GM23338 (cell line): Measurements from ENCODE around the gene SH3TC1. TPM values are rescaled to one million over a fixed set of nuclear protein-coding genes. Genes with fewer than 3 reads are reported as not detected.
A peak's percentile ranks its signal among the peaks of the same experiment; 100 is the strongest.

Source experiments
- ATAC-seq: fragments of 200-7000 bp; cut with Tn5 transposase; 3 replicates; pipeline ENCODE4 v1.9.1; 2020
- DNase-seq: peaks from one replicate; pipeline ENCODE4 v3.0.0-alpha.2; 2015; ENCODE audit warnings: low spot score
- H2AFZ ChIP-seq: fragments of 200-600 bp; sonication (generic); 2 replicates; pipeline ENCODE4 v1.8.0; 2016; ENCODE audit warnings: antibody characterized with exemption, mild to moderate bottlenecking, moderate library complexity
- H3F3A ChIP-seq: fragments of 200-600 bp; sonication (generic); replicated peaks from 2 replicates; pipeline ENCODE4 v1.8.0; 2017; ENCODE audit warnings: antibody characterized with exemption, mixed run types, low read depth
- H3K27ac ChIP-seq: fragments of 200-600 bp; sonication (generic); 2 replicates; pipeline ENCODE4 v1.6.1; 2016; ENCODE audit warnings: low read depth
- H3K27me3 ChIP-seq: fragments of 200-600 bp; sonication (generic); 2 replicates; pipeline ENCODE4 v1.8.0; 2016; ENCODE audit warnings: mild to moderate bottlenecking, mixed run types, moderate library complexity; ENCODE audit not compliant: insufficient read depth
- H3K36me3 ChIP-seq: fragments of 200-600 bp; sonication (generic); 2 replicates; pipeline ENCODE4 v1.8.0; 2016; ENCODE audit warnings: mild to moderate bottlenecking; ENCODE audit not compliant: insufficient read depth
- H3K4me1 ChIP-seq: fragments of 200-600 bp; sonication (generic); 2 replicates; pipeline ENCODE4 v1.8.0; 2016; ENCODE audit warnings: mild to moderate bottlenecking, moderate library complexity; ENCODE audit not compliant: insufficient read depth
- H3K4me2 ChIP-seq: fragments of 200-600 bp; sonication (generic); 2 replicates; pipeline ENCODE4 v1.7.1; 2017; ENCODE audit warnings: mixed run types
- H3K4me3 ChIP-seq: fragments of 200-600 bp; sonication (generic); 2 replicates; pipeline ENCODE4 v1.6.1; 2016; ENCODE audit warnings: mixed run types
- H3K79me2 ChIP-seq: fragments of 200-600 bp; sonication (generic); replicated peaks from 2 replicates; pipeline ENCODE4 v1.8.0; 2017; ENCODE audit warnings: mild to moderate bottlenecking; ENCODE audit not compliant: insufficient read depth
- H3K9me2 ChIP-seq: fragments of 200-600 bp; sonication (generic); 2 replicates; pipeline ENCODE4 v1.8.0; 2017; ENCODE audit not compliant: insufficient read depth
- H4K20me1 ChIP-seq: fragments of 200-600 bp; sonication (generic); replicated peaks from 2 replicates; pipeline ENCODE4 v1.8.0; 2017; ENCODE audit warnings: mild to moderate bottlenecking; ENCODE audit not compliant: insufficient read depth
- H3K27ac Mint-ChIP-seq: 2 replicates; pipeline ENCODE4 v1.8.0; 2020; ENCODE audit warnings: inconsistent platforms, mild to moderate bottlenecking, moderate library complexity, mixed read lengths
- H3K27me3 Mint-ChIP-seq: 3 replicates; pipeline ENCODE4 v1.8.0; 2022; ENCODE audit warnings: low read depth, mild to moderate bottlenecking, moderate library complexity, mixed read lengths, inconsistent platforms; ENCODE audit not compliant: insufficient read depth, poor library complexity
- H3K36me3 Mint-ChIP-seq: 3 replicates; pipeline ENCODE4 v1.8.0; 2021; ENCODE audit warnings: low read depth, mild to moderate bottlenecking, inconsistent platforms, moderate library complexity, mixed read lengths
- H3K4me1 Mint-ChIP-seq: 3 replicates; pipeline ENCODE4 v1.8.0; 2020; ENCODE audit warnings: mild to moderate bottlenecking, inconsistent platforms, mixed read lengths
- H3K4me3 Mint-ChIP-seq: 3 replicates; pipeline ENCODE4 v1.8.0; 2021; ENCODE audit warnings: moderate library complexity, mild to moderate bottlenecking, inconsistent platforms, mixed read lengths
- H3K9me3 Mint-ChIP-seq: 3 replicates; pipeline ENCODE4 v1.8.0; 2020; ENCODE audit warnings: moderate library complexity, mild to moderate bottlenecking, inconsistent platforms, mixed read lengths
- CTCF ChIP-seq, 2 experiments: fragments of 200-600 bp in 1 of 2; sonication (generic) in 1 of 2; conservative IDR thresholded peaks; 2 replicates each; pipeline versions ENCODE4 v1.5.1 to v1.6.1; 2016 to 2017; ENCODE audit warnings: antibody characterized with exemption in 2 of 2, low read depth in 2 of 2, mild to moderate bottlenecking in 2 of 2, moderate library complexity in 1 of 2
- ETS1 ChIP-seq: IDR thresholded peaks from 2 replicates; pipeline ENCODE4 v1.6.1; 2016; ENCODE audit warnings: antibody characterized with exemption
- EZH2 ChIP-seq: fragments of 200-600 bp; sonication (generic); IDR thresholded peaks from one replicate; pipeline ENCODE4 v1.8.0; 2017; ENCODE audit warnings: antibody characterized with exemption, mild to moderate bottlenecking, low read depth; ENCODE audit not compliant: unreplicated experiment
- EZH2phosphoT487 ChIP-seq: fragments of 200-600 bp; sonication (generic); IDR thresholded peaks from one replicate; pipeline ENCODE4 v1.8.1; 2018; ENCODE audit warnings: antibody characterized with exemption; ENCODE audit not compliant: unreplicated experiment
- JUNB ChIP-seq: IDR thresholded peaks from one replicate; pipeline ENCODE4 v1.6.1; 2016; ENCODE audit warnings: antibody characterized with exemption; ENCODE audit not compliant: unreplicated experiment
- NANOG ChIP-seq: IDR thresholded peaks from 2 replicates; pipeline ENCODE4 v1.6.1; 2016; ENCODE audit warnings: antibody characterized with exemption, borderline replicate concordance
- POLR2AphosphoS5 ChIP-seq: IDR thresholded peaks from 2 replicates; pipeline ENCODE4 v1.6.1; 2016; ENCODE audit warnings: antibody characterized with exemption, low read depth
- REST ChIP-seq: IDR thresholded peaks from one replicate; pipeline ENCODE4 v1.6.1; 2018; ENCODE audit warnings: antibody characterized with exemption; ENCODE audit not compliant: unreplicated experiment
- STAT1 ChIP-seq: IDR thresholded peaks from one replicate; pipeline ENCODE4 v1.6.1; 2016; ENCODE audit warnings: antibody characterized with exemption; ENCODE audit not compliant: unreplicated experiment
- ZNF114 ChIP-seq: fragments of 250-450 bp; sonication (Bioruptor Pico); IDR thresholded peaks from 2 replicates; pipeline ENCODE4 v1.5.0; 2020; ENCODE audit warnings: mild to moderate bottlenecking, moderate library complexity
- ZNF331 ChIP-seq: fragments of 250-450 bp; sonication (Bioruptor Pico); IDR thresholded peaks from 2 replicates; pipeline ENCODE4 v1.5.0; 2020; ENCODE audit warnings: low read depth, mild to moderate bottlenecking, moderate library complexity
- ZNF462 ChIP-seq: fragments of 250-450 bp; sonication (Bioruptor Pico); IDR thresholded peaks from 2 replicates; pipeline ENCODE4 v1.5.0; 2020; ENCODE audit warnings: mild to moderate bottlenecking, moderate library complexity
- polyA plus RNA-seq: library from polyadenylated mRNA; unstranded; fragments of >200 nt; fragmentation: Nextera tagmentation; extraction: Ambion mirVana; gene quantifications from 2 replicates; pipeline ENCODE4 v1.2.1, GENCODE V29; 2016
- total RNA-seq: library from RNA; depleted of rRNA; stranded (reverse); fragments of >200 nt; shearing (Covaris generic); gene quantifications from 2 replicates; pipeline ENCODE4 v1.2.3, GENCODE V29; 2014

The SH3TC1 gene
- total and polyA plus RNA-seq, 2 experiments from 2014 or later, result 0.07 TPM; not detected in 1

- Mint-ChIP-seq H3K27ac (no peak overlapping the region), H3K27me3 (peaks cover 8% of the 10 kb centered on the region), H3K4me1 (peaks cover 21% of the 10 kb centered on the region), H3K36me3 (no peaks in the 10 kb centered on the region), H3K4me3 (no peak overlapping the region), H3K9me3 (no peaks in the 10 kb centered on the region)
- ATAC-seq (peak; percentile 11; the same call in 2 of the 3 replicates), DNase-seq (no peak)
- no peaks in the 10 kb centered on the region for H3K4me1 ChIP-seq
- H2AFZ ChIP-seq, result no peak overlapping the region
- H3K27ac ChIP-seq, result no peak overlapping the region
- no peaks in the 10 kb centered on the region for H3K27me3 ChIP-seq
- no peaks in the 10 kb centered on the region for H3K9me2 ChIP-seq
- H3K4me3 ChIP-seq, result no peak overlapping the region
- TF ChIP-seq EZH2phosphoT487 (no peak), ZNF462 (CRISPR knock-in tag) (no peak), JUNB (no peak), ZNF331 (CRISPR knock-in tag) (no peak), ZNF114 (CRISPR knock-in tag) (no peak), NANOG (no peak), STAT1 (no peak), ETS1 (no peak), CTCF (conservative IDR thresholded peaks at IDR 0.05; ENCODE audit: low read depth in 2 of 2) (no peak), REST (no peak), POLR2AphosphoS5 (no peak), EZH2 (no peak)
- H3K4me2 ChIP-seq, result no peak overlapping the region
- H3K36me3 ChIP-seq, result no peaks in the 10 kb centered on the region
- no peaks in the 10 kb centered on the region for H3F3A ChIP-seq
- H3K79me2 ChIP-seq, result no peaks in the 10 kb centered on the region
- no peaks in the 10 kb centered on the region for H4K20me1 ChIP-seq
Measured at GRCh38 chr4:8211251-8211650, 12.2 kb downstream of the SH3TC1 start.
